Thoracic aorta (tissue), 2 donors: ENCODE data around the gene DPP4. TPM values are rescaled to one million over a fixed set of nuclear protein-coding genes. Genes with fewer than 3 reads are reported as not detected.

Experiments
- ATAC-seq: fragments of 150-250 bp; one replicate; pipeline ENCODE4 v1.8.0; 2017; ENCODE audit warnings: low read depth; ENCODE audit not compliant: insufficient number of reproducible peaks, low FRiP score
- DNase-seq: peaks from one replicate; pipeline ENCODE4 v3.0.0-alpha.2; 2020; ENCODE audit warnings: low spot score
- H3K27ac ChIP-seq, 2 donors: fragments of 200-600 bp; sonication (generic); 1 replicate in 1 of 2; 2 replicates in 1 of 2; pipeline ENCODE4 v1.5.1; 2016; ENCODE audit warnings: mild to moderate bottlenecking in 2 of 2, moderate library complexity in 2 of 2
- H3K27me3 ChIP-seq: fragments of 200-600 bp; sonication (generic); replicated peaks from 2 replicates; pipeline ENCODE4 v1.6.0; 2016; ENCODE audit warnings: mild to moderate bottlenecking; ENCODE audit not compliant: insufficient read depth
- H3K36me3 ChIP-seq: fragments of 200-600 bp; sonication (generic); one replicate; pipeline ENCODE4 v1.5.1; 2016
- H3K4me1 ChIP-seq, 2 donors: fragments of 200-600 bp; sonication (generic); 1 replicate in 1 of 2; 2 replicates in 1 of 2; pipeline versions ENCODE4 v1.5.1 to v1.6.0; 2016; ENCODE audit warnings: low read depth in 2 of 2, mild to moderate bottlenecking in 1 of 2; ENCODE audit not compliant: control insufficient read depth in 1 of 2
- H3K4me3 ChIP-seq: fragments of 200-600 bp; sonication (generic); 2 replicates; pipeline ENCODE4 v1.5.1; 2016; ENCODE audit warnings: mild to moderate bottlenecking
- H3K9me3 ChIP-seq: fragments of 200-600 bp; sonication (generic); 2 replicates; pipeline ENCODE4 v1.5.1; 2016
- CTCF ChIP-seq: fragments of 200-600 bp; sonication (generic); IDR thresholded peaks from one replicate; pipeline ENCODE4 v1.5.1; 2019; ENCODE audit warnings: antibody characterized with exemption
- total RNA-seq, 2 donors: library from RNA; depleted of rRNA; stranded (reverse); fragments of >200 nt; gene quantifications; one replicate each; pipeline versions ENCODE4 v1.1.0 to v1.2.3, GENCODE V29; 2016

DPP4 gene
- total RNA-seq, 2 donors from 2014 or later: 2.0 to 2.1 TPM

DNA sequence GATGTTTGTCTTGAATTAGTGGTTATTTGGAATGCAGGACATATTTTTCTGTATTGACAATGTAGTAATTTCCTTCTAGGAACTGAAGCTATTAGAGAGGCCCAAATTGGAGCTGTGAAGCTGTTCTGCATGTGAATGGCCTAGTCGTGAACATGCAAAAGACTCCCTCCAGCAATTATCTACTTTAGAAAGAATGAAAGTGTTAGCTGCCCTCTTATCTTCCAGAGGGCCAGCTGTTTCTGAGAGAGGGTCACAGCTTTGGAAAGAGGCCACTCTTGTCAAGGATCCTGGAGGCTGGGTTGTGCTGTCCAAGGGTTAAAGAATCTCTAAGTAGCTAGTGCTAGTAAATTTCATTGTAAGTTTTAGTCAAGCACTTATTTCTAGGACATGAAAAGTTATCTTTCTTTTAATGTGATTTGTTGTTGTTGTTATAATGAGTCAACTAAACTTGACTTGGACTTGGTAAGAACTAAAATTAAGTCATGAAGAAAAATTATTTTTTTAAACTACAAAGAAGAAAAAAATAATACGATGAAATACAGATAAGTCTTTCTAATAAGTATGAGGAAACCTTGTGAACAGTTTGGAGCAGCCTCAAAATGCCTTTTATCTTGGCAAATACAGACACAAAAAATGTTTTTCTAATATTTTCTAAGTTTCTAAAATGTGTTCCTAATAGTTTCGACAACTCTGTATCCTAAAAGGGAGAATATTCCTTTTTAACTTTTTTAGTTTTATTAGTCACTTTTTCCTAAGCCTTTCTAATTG lies 36.8 kb downstream of the DPP4 start:
- Histone ChIP-seq H3K4me3 (no peak overlapping the region), H3K9me3 (no peaks in the 10 kb centered on the region), H3K27ac (no peak overlapping the region), H3K36me3 (no peaks in the 10 kb centered on the region), H3K27me3 (no peaks in the 10 kb centered on the region), H3K4me1 (peaks cover 0 to 6% of the 10 kb centered on the region in 2 donors)
- no peak for ATAC-seq
- TF ChIP-seq CTCF: no peak
- DNase-seq: no peak

GRCh38 chr2:162035981-162036380 lies 38.0 kb downstream of the DPP4 start:
- no peak for TF ChIP-seq CTCF
- no peak overlapping the region for H3K4me3 ChIP-seq
- DNase-seq: no peak
- H3K4me1 ChIP-seq: peaks cover 0 to 6% of the 10 kb centered on the region in 2 donors
- no peaks in the 10 kb centered on the region for H3K36me3 ChIP-seq
- ATAC-seq: no peak
- no peak overlapping the region for H3K27ac ChIP-seq
- no peaks in the 10 kb centered on the region for H3K27me3 ChIP-seq
- no peaks in the 10 kb centered on the region for H3K9me3 ChIP-seq

GRCh38 chr2:162030363-162031190 lies 43.4 kb downstream of the DPP4 start:
- H3K27ac ChIP-seq: no peak overlapping the region
- H3K4me3 ChIP-seq: no peak overlapping the region
- no peaks in the 10 kb centered on the region for H3K36me3 ChIP-seq
- DNase-seq (no peak), ATAC-seq (no peak)
- no peak for TF ChIP-seq CTCF
- H3K9me3 ChIP-seq: no peaks in the 10 kb centered on the region
- no peaks in the 10 kb centered on the region for H3K4me1 ChIP-seq
- H3K27me3 ChIP-seq: no peaks in the 10 kb centered on the region

GRCh38 chr2:162029287-162029901 lies 44.6 kb downstream of the DPP4 start:
- Histone ChIP-seq H3K9me3 (no peaks in the 10 kb centered on the region), H3K27ac (no peak overlapping the region), H3K4me1 (no peaks in the 10 kb centered on the region), H3K36me3 (no peaks in the 10 kb centered on the region), H3K4me3 (no peak overlapping the region), H3K27me3 (no peaks in the 10 kb centered on the region)
- no peak for TF ChIP-seq CTCF
- DNase-seq (no peak), ATAC-seq (no peak)

GRCh38 chr2:162028511-162028910 lies 45.5 kb downstream of the DPP4 start:
- H3K4me3 ChIP-seq: no peak overlapping the region
- H3K27ac ChIP-seq: no peak overlapping the region
- DNase-seq: no peak
- H3K27me3 ChIP-seq: no peaks in the 10 kb centered on the region
- no peaks in the 10 kb centered on the region for H3K4me1 ChIP-seq
- no peak for ATAC-seq
- TF ChIP-seq CTCF: no peak
- no peaks in the 10 kb centered on the region for H3K9me3 ChIP-seq
- no peaks in the 10 kb centered on the region for H3K36me3 ChIP-seq
